CD4-positive, alpha-beta T cell treated with Interleukin-21 for 1 hour (primary cell): Measurements from ENCODE around the gene RALGPS1.

ENCODE experiments used
- DNase-seq: peaks from one replicate; pipeline ENCODE4 v3.0.0-alpha.2; 2020

RALGPS1 gene

GRCh38 chr9:127022913-127023660, 108.5 kb downstream of the RALGPS1 start:
- no peak for DNase-seq

- DNase-seq, result no peak
Measured at GRCh38 chr9:127025042-127025441, 110.5 kb downstream of the RALGPS1 start.

GRCh38 chr9:127027694-127028093, 113.1 kb downstream of the RALGPS1 start:
- DNase-seq, result no peak

GRCh38 chr9:127029548-127029947, 115.0 kb downstream of the RALGPS1 start:
- DNase-seq, result no peak

GRCh38 chr9:127030814-127031740, 116.5 kb downstream of the RALGPS1 start:
- DNase-seq, result no peak

GRCh38 chr9:127032256-127032655, 117.7 kb downstream of the RALGPS1 start:
- DNase-seq, result no peak

GRCh38 chr9:127033061-127033460, 118.5 kb downstream of the RALGPS1 start:
- no peak for DNase-seq

GRCh38 chr9:127033789-127034188, 119.2 kb downstream of the RALGPS1 start:
- DNase-seq, result no peak

GRCh38 chr9:127034691-127035090, 120.1 kb downstream of the RALGPS1 start:
- no peak for DNase-seq

GRCh38 chr9:127035423-127035822, 120.8 kb downstream of the RALGPS1 start:
- no peak for DNase-seq

- no peak for DNase-seq
Measured at GRCh38 chr9:127035948-127036347, 121.4 kb downstream of the RALGPS1 start.

- DNase-seq, result no peak
Measured at GRCh38 chr9:127036437-127036836, 121.9 kb downstream of the RALGPS1 start.

- no peak for DNase-seq
Measured at GRCh38 chr9:127038531-127038930, 123.9 kb downstream of the RALGPS1 start.

- no peak for DNase-seq
Measured at GRCh38 chr9:127039492-127039891, 124.9 kb downstream of the RALGPS1 start.

- no peak for DNase-seq
Measured at GRCh38 chr9:127045148-127045547, 130.6 kb downstream of the RALGPS1 start.

GRCh38 chr9:127047971-127048370, 133.4 kb downstream of the RALGPS1 start:
- DNase-seq, result no peak

- DNase-seq, result peak; percentile 34
Measured at GRCh38 chr9:127049044-127049443, 134.5 kb downstream of the RALGPS1 start.

- no peak for DNase-seq
Measured at GRCh38 chr9:127049581-127049980, 135.0 kb downstream of the RALGPS1 start.

- DNase-seq, result no peak
Measured at GRCh38 chr9:127050152-127050551, 135.6 kb downstream of the RALGPS1 start.

GRCh38 chr9:127050591-127051001, 136.0 kb downstream of the RALGPS1 start:
- DNase-seq, result no peak

- no peak for DNase-seq
Measured at GRCh38 chr9:127051881-127052595, 137.5 kb downstream of the RALGPS1 start.

- no peak for DNase-seq
Measured at GRCh38 chr9:127053057-127053821, 138.7 kb downstream of the RALGPS1 start.
